ENCODE results near the gene ENPP7.

DNA sequence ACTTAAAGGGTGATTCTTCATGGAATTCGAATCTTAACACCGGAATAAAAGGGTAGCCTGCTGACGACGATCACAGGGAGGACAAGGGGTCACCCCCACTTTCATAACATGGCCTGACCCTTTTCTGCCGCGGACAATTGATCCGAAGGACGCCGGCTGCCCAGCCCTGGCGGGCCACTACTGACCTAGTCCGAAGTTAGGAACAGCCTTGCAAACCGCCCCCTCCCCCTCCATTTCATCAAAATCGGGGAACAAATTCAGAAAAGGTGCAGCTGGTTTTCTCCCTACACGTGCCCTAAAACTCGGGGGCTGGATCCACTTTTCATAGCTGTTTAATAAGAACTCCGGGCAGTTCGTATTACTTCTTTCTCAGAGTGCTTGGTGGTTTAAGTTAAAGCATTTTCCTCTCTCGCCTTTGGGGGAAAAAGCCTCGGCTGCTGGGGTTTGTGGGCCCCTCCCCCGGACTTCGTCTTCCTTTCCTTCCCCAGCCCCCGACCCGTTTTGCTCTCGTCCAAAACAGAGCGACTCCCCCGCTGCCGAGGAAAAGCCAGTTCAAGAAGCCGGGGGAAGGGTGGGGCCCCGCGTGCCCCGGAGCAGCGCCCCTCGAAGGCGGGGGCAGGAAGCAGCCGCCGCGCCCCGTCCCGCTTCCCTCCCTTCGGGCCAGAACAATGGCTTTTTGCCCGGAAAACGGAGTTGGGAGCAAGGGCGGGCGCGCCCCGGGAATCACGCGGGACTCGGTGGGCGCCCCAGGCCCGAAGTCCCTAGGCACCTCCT, 46.6 kb downstream of the ENPP7 start:
- no peak for TF ChIP-seq POLR2A (IDR thresholded peaks at IDR 0.05)
- TF ChIP-seq, protein P1, sequence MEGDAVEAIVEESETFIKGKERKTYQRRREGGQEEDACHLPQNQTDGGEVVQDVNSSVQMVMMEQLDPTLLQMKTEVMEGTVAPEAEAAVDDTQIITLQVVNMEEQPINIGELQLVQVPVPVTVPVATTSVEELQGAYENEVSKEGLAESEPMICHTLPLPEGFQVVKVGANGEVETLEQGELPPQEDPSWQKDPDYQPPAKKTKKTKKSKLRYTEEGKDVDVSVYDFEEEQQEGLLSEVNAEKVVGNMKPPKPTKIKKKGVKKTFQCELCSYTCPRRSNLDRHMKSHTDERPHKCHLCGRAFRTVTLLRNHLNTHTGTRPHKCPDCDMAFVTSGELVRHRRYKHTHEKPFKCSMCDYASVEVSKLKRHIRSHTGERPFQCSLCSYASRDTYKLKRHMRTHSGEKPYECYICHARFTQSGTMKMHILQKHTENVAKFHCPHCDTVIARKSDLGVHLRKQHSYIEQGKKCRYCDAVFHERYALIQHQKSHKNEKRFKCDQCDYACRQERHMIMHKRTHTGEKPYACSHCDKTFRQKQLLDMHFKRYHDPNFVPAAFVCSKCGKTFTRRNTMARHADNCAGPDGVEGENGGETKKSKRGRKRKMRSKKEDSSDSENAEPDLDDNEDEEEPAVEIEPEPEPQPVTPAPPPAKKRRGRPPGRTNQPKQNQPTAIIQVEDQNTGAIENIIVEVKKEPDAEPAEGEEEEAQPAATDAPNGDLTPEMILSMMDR (IDR thresholded peaks at IDR 0.05): peak in 2 of 7 experiments; percentile 13 to 20
